Measurements from ENCODE around the gene NEK5. TPM values are rescaled to one million over a fixed set of nuclear protein-coding genes. Genes with fewer than 3 reads are reported as not detected.
"Not testable (repeated sequence)": the region's sequence is repeated elsewhere in the genome, so short reads cannot be mapped to it uniquely, and the experiment has no call there.

NEK5 gene
- total RNA-seq, 1 donor from 2014 or later, result 0.28 TPM

DNA sequence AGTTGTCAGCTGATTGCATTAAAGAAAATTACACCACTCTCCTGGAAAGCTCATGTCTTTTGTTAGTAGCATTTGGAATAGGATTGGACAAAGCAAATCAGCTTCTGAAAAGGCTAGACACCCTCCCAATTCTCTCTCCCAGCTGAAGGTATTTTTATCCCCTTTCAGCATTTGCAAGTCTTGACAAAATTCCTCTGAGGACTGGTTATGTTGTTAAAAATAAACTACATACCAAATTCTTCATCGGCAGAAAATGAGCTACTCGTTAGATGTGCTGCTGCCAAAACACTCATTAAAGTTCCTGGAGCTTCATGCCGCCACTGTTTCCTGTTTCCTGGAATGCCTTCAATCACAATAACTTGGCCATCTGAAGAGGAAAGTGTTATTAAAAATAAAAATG lies 67.3 kb downstream of the NEK5 start:
- H3K9ac ChIP-seq, result no peak overlapping the region
- H3K27me3 Mint-ChIP-seq (ENCODE audit: insufficient read depth, low read depth), result peaks cover 3% of the 10 kb centered on the region
- no peak for DNase-seq (ENCODE audit: low spot score)
- H3K4me3 Mint-ChIP-seq, result no peak overlapping the region
- H4K20me1 ChIP-seq (ENCODE audit: low read depth), result no peaks in the 10 kb centered on the region
- no peak overlapping the region for H3K4me3 ChIP-seq
- H3K36me3 Mint-ChIP-seq, result peaks cover 4% of the 10 kb centered on the region
- H3K4me1 Mint-ChIP-seq, result no peaks in the 10 kb centered on the region
- no peaks in the 10 kb centered on the region for H3K36me3 ChIP-seq
- no peaks in the 10 kb centered on the region for H3F3A ChIP-seq (ENCODE audit: low read depth)
- H3K27ac Mint-ChIP-seq, result no peak overlapping the region
- no peak overlapping the region for H3K27ac ChIP-seq
- H3K79me2 ChIP-seq (ENCODE audit: low read depth), result no peaks in the 10 kb centered on the region
- TF ChIP-seq EZH2phosphoT487 (IDR thresholded peaks at IDR 0.05), result no peak
- peaks cover 35% of the 10 kb centered on the region for H3K9me3 Mint-ChIP-seq
- H3K9me3 ChIP-seq (ENCODE audit: low read depth), result no peaks in the 10 kb centered on the region
- no peaks in the 10 kb centered on the region for H3K4me1 ChIP-seq
- no peak overlapping the region for H2AFZ ChIP-seq (replicated peaks)
- no peaks in the 10 kb centered on the region for H3K27me3 ChIP-seq
- no peak overlapping the region for H3K4me2 ChIP-seq

DNA sequence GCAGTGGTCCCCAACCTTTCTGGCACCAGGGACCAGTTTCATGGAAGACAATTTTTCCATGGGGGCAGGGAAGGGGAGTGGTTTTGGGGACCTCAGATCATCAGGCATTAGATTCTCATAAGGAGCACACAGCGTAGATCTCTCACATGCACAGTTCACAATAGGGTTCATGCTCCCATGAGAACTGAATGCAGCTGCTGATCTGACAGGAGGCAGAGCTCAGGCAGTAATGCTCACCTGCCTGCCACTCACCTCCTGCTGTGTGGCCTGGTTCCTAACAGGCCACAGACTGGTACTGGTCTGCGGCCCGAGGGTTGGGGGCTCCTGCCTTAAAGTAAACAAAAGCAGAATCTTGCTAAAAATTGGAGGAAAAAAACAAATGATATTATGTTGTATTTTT lies 67.8 kb downstream of the NEK5 start:
- not testable (repeated sequence) for H3K4me3 ChIP-seq; H3K79me2 ChIP-seq (ENCODE audit: low read depth); H3K4me1 Mint-ChIP-seq; H3K36me3 ChIP-seq; H3K27ac Mint-ChIP-seq; H3K27me3 ChIP-seq; H3F3A ChIP-seq (ENCODE audit: low read depth); H3K4me3 Mint-ChIP-seq; H3K9me3 ChIP-seq (ENCODE audit: low read depth); H3K36me3 Mint-ChIP-seq; H3K27me3 Mint-ChIP-seq (ENCODE audit: insufficient read depth, low read depth); DNase-seq (ENCODE audit: low spot score); H3K27ac ChIP-seq; H3K4me1 ChIP-seq; H3K4me2 ChIP-seq; H2AFZ ChIP-seq (replicated peaks); H3K9ac ChIP-seq; H4K20me1 ChIP-seq (ENCODE audit: low read depth)
- H3K9me3 Mint-ChIP-seq, result peaks cover 35% of the 10 kb centered on the region

DNA sequence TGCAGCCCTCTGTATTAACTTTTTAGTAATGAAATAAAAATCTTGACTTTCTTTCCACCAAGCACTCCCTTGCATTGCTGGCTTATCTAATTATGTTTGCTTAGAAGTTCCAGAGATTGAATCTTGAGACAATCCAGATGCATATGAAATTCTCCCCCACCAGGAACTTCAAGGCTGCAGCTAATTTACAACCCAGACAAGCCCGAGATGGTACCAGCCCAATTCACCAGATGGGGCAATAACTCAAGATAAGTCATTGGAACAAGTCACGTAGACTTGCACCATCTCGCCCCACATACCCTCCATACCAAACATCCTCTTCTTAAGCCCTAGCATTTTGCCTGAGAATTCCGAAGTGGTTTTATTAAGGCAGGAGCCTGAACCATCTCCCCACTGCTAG lies 75.4 kb downstream of the NEK5 start:
- no peak overlapping the region for H3K4me3 Mint-ChIP-seq
- H3K4me1 Mint-ChIP-seq, result no peaks in the 10 kb centered on the region
- no peak overlapping the region for H3K27ac Mint-ChIP-seq
- Histone ChIP-seq H3K4me3 (no peak overlapping the region), H3K4me1 (no peaks in the 10 kb centered on the region), H3K9ac (no peak overlapping the region), H3K4me2 (no peak overlapping the region), H3K27ac (no peak overlapping the region), H3K9me3 (ENCODE audit: low read depth) (no peaks in the 10 kb centered on the region), H4K20me1 (ENCODE audit: low read depth) (no peaks in the 10 kb centered on the region), H3K27me3 (no peaks in the 10 kb centered on the region), H3F3A (ENCODE audit: low read depth) (no peaks in the 10 kb centered on the region), H3K36me3 (no peaks in the 10 kb centered on the region), H3K79me2 (ENCODE audit: low read depth) (no peaks in the 10 kb centered on the region), H2AFZ (replicated peaks) (no peak overlapping the region)
- DNase-seq (ENCODE audit: low spot score), result no peak
- H3K27me3 Mint-ChIP-seq (ENCODE audit: insufficient read depth, low read depth), result no peaks in the 10 kb centered on the region
- peaks cover 3% of the 10 kb centered on the region for H3K36me3 Mint-ChIP-seq
- TF ChIP-seq EZH2 (IDR thresholded peaks at IDR 0.05) (no peak), EZH2phosphoT487 (IDR thresholded peaks at IDR 0.05) (no peak)
- TF ChIP-seq, protein P1, sequence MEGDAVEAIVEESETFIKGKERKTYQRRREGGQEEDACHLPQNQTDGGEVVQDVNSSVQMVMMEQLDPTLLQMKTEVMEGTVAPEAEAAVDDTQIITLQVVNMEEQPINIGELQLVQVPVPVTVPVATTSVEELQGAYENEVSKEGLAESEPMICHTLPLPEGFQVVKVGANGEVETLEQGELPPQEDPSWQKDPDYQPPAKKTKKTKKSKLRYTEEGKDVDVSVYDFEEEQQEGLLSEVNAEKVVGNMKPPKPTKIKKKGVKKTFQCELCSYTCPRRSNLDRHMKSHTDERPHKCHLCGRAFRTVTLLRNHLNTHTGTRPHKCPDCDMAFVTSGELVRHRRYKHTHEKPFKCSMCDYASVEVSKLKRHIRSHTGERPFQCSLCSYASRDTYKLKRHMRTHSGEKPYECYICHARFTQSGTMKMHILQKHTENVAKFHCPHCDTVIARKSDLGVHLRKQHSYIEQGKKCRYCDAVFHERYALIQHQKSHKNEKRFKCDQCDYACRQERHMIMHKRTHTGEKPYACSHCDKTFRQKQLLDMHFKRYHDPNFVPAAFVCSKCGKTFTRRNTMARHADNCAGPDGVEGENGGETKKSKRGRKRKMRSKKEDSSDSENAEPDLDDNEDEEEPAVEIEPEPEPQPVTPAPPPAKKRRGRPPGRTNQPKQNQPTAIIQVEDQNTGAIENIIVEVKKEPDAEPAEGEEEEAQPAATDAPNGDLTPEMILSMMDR (IDR thresholded peaks at IDR 0.05), result no peak
- peaks cover 5% of the 10 kb centered on the region for H3K9me3 Mint-ChIP-seq

DNA sequence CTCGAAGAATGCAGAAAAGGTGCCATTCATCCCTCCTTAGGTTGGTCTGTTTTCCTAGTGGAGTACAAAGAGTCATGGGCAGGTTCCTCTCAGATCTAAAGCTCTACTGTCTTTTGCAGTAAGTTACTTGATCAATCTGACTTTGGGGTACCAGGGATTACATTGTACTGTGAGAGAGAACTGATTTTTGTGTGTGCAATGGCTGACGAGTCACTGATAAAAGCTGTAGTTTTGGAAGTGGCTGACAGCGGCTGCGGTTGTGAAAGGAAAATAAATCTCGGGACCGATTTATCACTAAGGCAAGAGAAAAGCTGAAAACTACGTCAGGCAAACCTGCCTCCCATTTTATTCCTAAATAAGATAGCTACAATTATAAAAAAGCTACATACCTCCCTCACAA lies 77.5 kb downstream of the NEK5 start:
- Mint-ChIP-seq H3K27ac (no peak overlapping the region), H3K4me1 (no peaks in the 10 kb centered on the region), H3K36me3 (peaks cover 3% of the 10 kb centered on the region), H3K27me3 (ENCODE audit: insufficient read depth, low read depth) (no peaks in the 10 kb centered on the region), H3K4me3 (no peak overlapping the region), H3K9me3 (peaks cover 5% of the 10 kb centered on the region)
- no peak overlapping the region for H2AFZ ChIP-seq (replicated peaks)
- no peaks in the 10 kb centered on the region for H3K36me3 ChIP-seq
- H3K9me3 ChIP-seq (ENCODE audit: low read depth), result no peaks in the 10 kb centered on the region
- no peak overlapping the region for H3K4me3 ChIP-seq
- DNase-seq (ENCODE audit: low spot score), result no peak
- H3K27me3 ChIP-seq, result no peaks in the 10 kb centered on the region
- H3F3A ChIP-seq (ENCODE audit: low read depth), result no peaks in the 10 kb centered on the region
- no peaks in the 10 kb centered on the region for H3K79me2 ChIP-seq (ENCODE audit: low read depth)
- no peak overlapping the region for H3K4me2 ChIP-seq
- no peaks in the 10 kb centered on the region for H4K20me1 ChIP-seq (ENCODE audit: low read depth)
- no peak overlapping the region for H3K27ac ChIP-seq
- no peak for TF ChIP-seq EZH2 (IDR thresholded peaks at IDR 0.05)
- TF ChIP-seq, protein P1 (IDR thresholded peaks at IDR 0.05), result no peak
- TF ChIP-seq EZH2phosphoT487 (IDR thresholded peaks at IDR 0.05), result no peak
- H3K4me1 ChIP-seq, result no peaks in the 10 kb centered on the region
- H3K9ac ChIP-seq, result no peak overlapping the region
